ES-I3 (cell line): ENCODE results near the gene SCAMP4.

Experiments used
- H3K36me3 ChIP-seq: 2 replicates; pipeline ENCODE4 v1.6.1; 2013; ENCODE audit warnings: mild to moderate bottlenecking, low read length, control low read depth, moderate library complexity; ENCODE audit not compliant: insufficient read depth
- H3K4me1 ChIP-seq: 2 replicates; pipeline ENCODE4 v1.6.1; 2013; ENCODE audit warnings: mild to moderate bottlenecking, control low read depth, low read length; ENCODE audit not compliant: insufficient read depth
- H3K9ac ChIP-seq: 2 replicates; pipeline ENCODE4 v1.6.1; 2013; ENCODE audit warnings: low read depth, mild to moderate bottlenecking, low read length, moderate library complexity
- H3K9me3 ChIP-seq: 2 replicates; pipeline ENCODE4 v1.6.1; 2013; ENCODE audit warnings: mild to moderate bottlenecking, low read length, moderate library complexity; ENCODE audit not compliant: control insufficient read depth, insufficient read depth

Gene SCAMP4

GRCh38 chr19:1954532-1954933 is 49.3 kb downstream of the SCAMP4 start:
- no peaks in the 10 kb centered on the region; the same call in 1 of the 2 replicates for H3K36me3 ChIP-seq
- H3K9me3 ChIP-seq, result no peaks in the 10 kb centered on the region
- no peak overlapping the region for H3K9ac ChIP-seq
- H3K4me1 ChIP-seq, result no peaks in the 10 kb centered on the region

- Histone ChIP-seq H3K4me1 (no peaks in the 10 kb centered on the region), H3K36me3 (no peaks in the 10 kb centered on the region; the same call in 1 of the 2 replicates), H3K9ac (no peak overlapping the region), H3K9me3 (no peaks in the 10 kb centered on the region)
These were observed 50.2 kb downstream of the SCAMP4 start for GRCh38 chr19:1955171-1956121.

DNA sequence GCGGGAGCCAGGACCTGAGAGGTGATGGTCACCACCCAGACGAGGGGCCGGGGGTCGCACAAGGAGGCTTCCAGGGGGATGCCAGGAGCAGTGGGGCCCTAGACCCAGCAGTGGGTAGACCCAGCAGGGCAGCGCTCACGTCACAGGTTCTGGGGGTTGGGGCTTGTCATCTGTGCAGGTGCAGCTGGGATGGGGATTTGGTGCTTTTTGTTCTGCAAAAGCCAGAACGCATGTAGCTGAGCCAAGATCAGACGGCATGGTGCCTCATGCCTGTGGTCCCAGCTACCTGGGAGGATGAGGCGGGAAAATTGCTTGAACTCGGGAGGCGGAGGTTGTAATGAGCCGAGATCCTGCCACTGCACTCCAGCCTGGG is 50.9 kb downstream of the SCAMP4 start:
- no peaks in the 10 kb centered on the region for H3K9me3 ChIP-seq
- H3K9ac ChIP-seq, result no peak overlapping the region
- H3K4me1 ChIP-seq, result no peaks in the 10 kb centered on the region
- H3K36me3 ChIP-seq, result no peaks in the 10 kb centered on the region; the same call in 1 of the 2 replicates

DNA sequence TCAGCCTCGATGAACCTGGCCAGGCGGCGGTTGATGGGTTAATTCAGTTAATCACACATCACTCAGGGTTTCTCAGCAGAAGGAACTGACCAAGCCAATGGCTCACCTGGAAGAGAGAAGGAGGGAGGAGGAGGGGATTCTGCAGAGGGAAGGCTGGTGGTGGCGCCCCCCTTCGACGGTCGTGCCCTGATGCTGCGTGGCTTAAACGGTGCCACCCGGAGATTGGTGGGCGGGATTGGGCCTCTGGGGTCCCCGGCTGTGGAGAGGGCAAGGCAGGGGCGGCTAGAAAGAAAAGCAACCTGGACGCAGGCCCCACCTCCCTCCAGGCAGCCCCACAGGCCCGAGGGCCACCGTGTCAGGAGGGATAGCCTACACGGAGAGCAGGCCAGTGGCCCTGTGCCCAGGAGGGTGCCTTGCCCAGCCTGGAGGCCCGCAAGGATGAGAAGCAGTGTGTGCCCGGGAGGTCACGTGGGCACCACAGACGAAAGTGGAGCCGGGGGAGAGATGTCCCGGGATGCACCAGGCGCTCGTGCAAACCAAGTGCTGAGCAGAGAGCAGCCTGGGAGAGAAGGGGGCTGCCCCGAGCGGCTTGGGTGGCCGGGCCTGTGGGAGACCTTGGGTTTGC is 51.8 kb downstream of the SCAMP4 start:
- Histone ChIP-seq H3K4me1 (no peaks in the 10 kb centered on the region), H3K36me3 (no peaks in the 10 kb centered on the region; the same call in 1 of the 2 replicates), H3K9ac (no peak overlapping the region), H3K9me3 (no peaks in the 10 kb centered on the region)

- Histone ChIP-seq H3K9me3 (no peaks in the 10 kb centered on the region), H3K36me3 (no peaks in the 10 kb centered on the region; the same call in 1 of the 2 replicates), H3K4me1 (no peaks in the 10 kb centered on the region), H3K9ac (no peak overlapping the region)
These were observed 52.5 kb downstream of the SCAMP4 start for GRCh38 chr19:1957562-1958248.

- Histone ChIP-seq H3K9me3 (no peaks in the 10 kb centered on the region), H3K9ac (no peak overlapping the region), H3K36me3 (no peaks in the 10 kb centered on the region), H3K4me1 (no peaks in the 10 kb centered on the region)
These were observed 54.9 kb downstream of the SCAMP4 start for GRCh38 chr19:1959928-1960589.

- Histone ChIP-seq H3K9me3 (no peaks in the 10 kb centered on the region), H3K9ac (no peak overlapping the region), H3K4me1 (no peaks in the 10 kb centered on the region), H3K36me3 (no peaks in the 10 kb centered on the region; the same call in 1 of the 2 replicates)
These were observed 56.0 kb downstream of the SCAMP4 start for GRCh38 chr19:1961000-1961883.

DNA sequence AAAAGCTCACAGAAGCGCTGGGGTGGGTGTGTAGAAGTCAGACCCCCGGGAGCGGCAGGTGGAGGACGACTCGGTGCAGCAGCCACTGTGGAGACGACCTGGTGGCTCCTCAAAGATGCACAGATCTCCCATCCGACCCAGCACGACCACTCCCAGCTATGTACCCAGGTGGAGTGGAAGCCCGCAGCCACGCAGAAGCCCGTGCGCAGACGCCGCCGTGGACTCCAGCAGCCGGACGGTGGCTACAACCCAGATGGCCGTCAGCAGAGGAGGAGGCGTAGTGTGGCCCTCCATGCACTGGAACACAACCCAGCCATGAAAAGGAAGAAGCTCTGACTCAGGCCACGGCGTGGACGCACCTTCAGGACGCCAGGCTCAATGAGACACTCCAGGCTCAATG is 57.5 kb downstream of the SCAMP4 start:
- Histone ChIP-seq H3K4me1 (no peaks in the 10 kb centered on the region), H3K9me3 (no peaks in the 10 kb centered on the region), H3K9ac (no peak overlapping the region), H3K36me3 (no peaks in the 10 kb centered on the region; the same call in 1 of the 2 replicates)

- Histone ChIP-seq H3K4me1 (no peaks in the 10 kb centered on the region), H3K36me3 (no peaks in the 10 kb centered on the region; the same call in 1 of the 2 replicates), H3K9me3 (no peaks in the 10 kb centered on the region), H3K9ac (no peak overlapping the region)
These were observed 61.9 kb downstream of the SCAMP4 start for GRCh38 chr19:1967087-1967608.

DNA sequence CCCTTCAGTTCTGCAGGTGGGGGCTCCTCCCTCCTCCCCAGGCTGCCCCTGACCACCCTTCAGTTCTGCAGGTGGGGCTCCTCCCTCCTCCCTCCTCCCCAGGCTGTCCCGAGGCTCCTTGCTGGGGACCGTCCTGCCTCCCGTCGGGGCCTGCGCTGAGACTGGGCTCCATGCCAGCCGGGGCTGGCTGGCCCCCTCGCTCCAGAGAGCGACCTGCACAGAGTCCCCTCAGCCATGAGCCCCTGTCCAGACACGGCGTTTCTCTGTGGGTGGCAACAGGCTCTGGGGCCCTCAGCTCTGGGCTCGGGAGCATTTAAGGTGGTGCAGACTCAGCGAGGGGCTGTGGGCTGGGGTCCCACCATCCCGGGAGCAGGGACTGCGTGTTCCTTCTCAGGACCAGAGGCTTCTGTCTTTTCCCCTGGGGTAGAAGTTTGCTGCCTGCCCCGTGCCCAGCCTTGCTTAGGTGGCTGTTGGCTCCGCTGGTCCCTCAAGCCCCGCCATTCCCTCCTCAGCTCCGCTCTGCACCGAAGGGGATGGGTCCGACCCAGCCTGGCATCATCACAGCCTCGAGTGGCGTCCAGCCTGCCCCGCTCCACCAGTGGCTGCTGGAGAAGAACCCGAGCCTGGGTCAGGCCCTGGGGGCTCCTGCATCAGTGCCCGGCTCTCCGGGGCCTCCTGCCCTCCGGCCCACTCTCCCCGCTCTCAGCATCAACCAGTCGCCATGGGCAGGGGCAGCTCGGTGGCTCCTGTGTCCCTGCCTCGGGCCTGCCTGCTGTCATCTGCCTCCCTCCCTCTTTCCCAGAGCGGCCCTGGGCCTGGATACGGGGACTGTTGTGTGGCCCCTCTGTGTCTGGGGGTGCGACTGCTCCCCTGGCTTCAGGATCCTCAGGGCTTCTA is 63.3 kb downstream of the SCAMP4 start:
- Histone ChIP-seq H3K36me3 (no peaks in the 10 kb centered on the region; the same call in 1 of the 2 replicates), H3K9ac (no peak overlapping the region), H3K4me1 (no peaks in the 10 kb centered on the region), H3K9me3 (no peaks in the 10 kb centered on the region)

DNA sequence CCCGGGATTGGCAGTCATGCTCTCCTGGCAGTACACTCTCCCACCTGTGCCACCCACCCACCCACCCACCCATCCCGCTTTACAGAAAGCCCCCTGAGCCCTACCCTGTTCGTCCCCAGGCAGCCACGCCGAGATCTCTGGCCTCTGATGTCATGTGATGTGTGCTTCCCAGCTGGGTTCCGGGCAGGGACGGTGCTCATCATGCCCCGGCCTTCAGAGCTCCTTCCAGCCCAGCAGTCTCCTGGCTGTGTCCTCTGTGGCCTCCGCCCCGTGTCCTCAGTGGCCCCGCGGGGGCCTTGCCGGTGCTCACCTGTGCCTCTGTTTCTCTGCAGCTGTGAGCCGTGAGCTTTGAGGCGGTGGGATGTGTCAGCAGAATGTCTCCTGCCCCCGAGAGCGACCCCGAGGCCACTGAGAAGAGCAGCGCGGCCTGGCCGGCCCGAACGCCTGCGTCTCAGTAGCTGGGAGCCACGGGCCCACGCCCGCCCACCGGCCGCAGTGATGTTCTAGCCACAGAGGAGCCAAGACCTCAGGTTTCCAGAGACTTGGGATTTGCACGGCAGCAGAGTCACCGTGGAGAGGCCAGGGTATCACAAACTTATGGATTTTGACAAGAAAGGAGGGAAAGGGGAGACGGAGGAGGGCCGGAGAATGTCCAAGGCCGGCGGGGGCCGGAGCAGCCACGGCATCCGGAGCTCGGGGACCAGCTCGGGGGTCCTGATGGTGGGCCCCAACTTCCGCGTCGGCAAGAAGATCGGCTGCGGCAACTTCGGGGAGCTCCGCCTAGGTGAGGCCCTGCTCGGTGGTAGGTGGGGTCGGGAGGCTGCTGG is 64.2 kb downstream of the SCAMP4 start:
- H3K9ac ChIP-seq, result no peak overlapping the region
- no peaks in the 10 kb centered on the region for H3K9me3 ChIP-seq
- no peaks in the 10 kb centered on the region; the same call in 1 of the 2 replicates for H3K36me3 ChIP-seq
- H3K4me1 ChIP-seq, result no peaks in the 10 kb centered on the region
